Effector CD4-positive, alpha-beta T cell (primary cell): ENCODE data around the gene TTC28.
"Not testable (repeated sequence)": the region's sequence is repeated elsewhere in the genome, so short reads cannot be mapped to it uniquely, and the experiment has no call there.

ENCODE experiments used
- DNase-seq: peaks from one replicate; pipeline ENCODE4 v3.0.0-alpha.2; 2020

The TTC28 gene

GRCh38 chr22:28553108-28553866 lies 126.4 kb downstream of the TTC28 start:
- DNase-seq, result not testable (repeated sequence)

- no peak for DNase-seq
Measured at GRCh38 chr22:28548406-28548805, 131.2 kb downstream of the TTC28 start.

- no peak for DNase-seq
Measured at GRCh38 chr22:28547132-28547842, 132.4 kb downstream of the TTC28 start.

- no peak for DNase-seq
Measured at GRCh38 chr22:28544431-28544868, 135.2 kb downstream of the TTC28 start.

- DNase-seq, result no peak
Measured at GRCh38 chr22:28542980-28543621, 136.5 kb downstream of the TTC28 start.

- no peak for DNase-seq
Measured at GRCh38 chr22:28541137-28541536, 138.5 kb downstream of the TTC28 start.

- DNase-seq, result no peak
Measured at GRCh38 chr22:28538922-28539321, 140.7 kb downstream of the TTC28 start.

- DNase-seq, result not testable (repeated sequence)
Measured at GRCh38 chr22:28530565-28530964, 149.1 kb downstream of the TTC28 start.

- DNase-seq, result not testable (repeated sequence)
Measured at GRCh38 chr22:28529144-28529543, 150.5 kb downstream of the TTC28 start.

- DNase-seq, result no peak
Measured at GRCh38 chr22:28521451-28521850, 158.2 kb downstream of the TTC28 start.

- no peak for DNase-seq
Measured at GRCh38 chr22:28514321-28514821, 165.3 kb downstream of the TTC28 start.

GRCh38 chr22:28512387-28512786 lies 167.3 kb downstream of the TTC28 start:
- DNase-seq, result not testable (repeated sequence)

- DNase-seq, result no peak
Measured at GRCh38 chr22:28507896-28508295, 171.7 kb downstream of the TTC28 start.

- no peak for DNase-seq
Measured at GRCh38 chr22:28506150-28506535, 173.5 kb downstream of the TTC28 start.

- no peak for DNase-seq
Measured at GRCh38 chr22:28505416-28506149, 174.1 kb downstream of the TTC28 start.

- no peak for DNase-seq
Measured at GRCh38 chr22:28500006-28500405, 179.6 kb downstream of the TTC28 start.

GRCh38 chr22:28498044-28498443 lies 181.6 kb downstream of the TTC28 start:
- DNase-seq, result no peak

- no peak for DNase-seq
Measured at GRCh38 chr22:28497188-28497587, 182.5 kb downstream of the TTC28 start.

GRCh38 chr22:28491289-28491688 lies 188.4 kb downstream of the TTC28 start:
- not testable (repeated sequence) for DNase-seq

GRCh38 chr22:28488825-28489224 lies 190.8 kb downstream of the TTC28 start:
- no peak for DNase-seq

GRCh38 chr22:28484662-28485061 lies 195.0 kb downstream of the TTC28 start:
- DNase-seq, result no peak

- DNase-seq, result no peak
Measured at GRCh38 chr22:28481725-28482124, 197.9 kb downstream of the TTC28 start.
